IPS-18c (cell line): ENCODE data around the gene PNPLA2.

Experiments used
- H3K4me3 ChIP-seq: 2 replicates; pipeline ENCODE4 v1.7.0; 2013; ENCODE audit warnings: low read depth, mild to moderate bottlenecking, low read length, moderate library complexity; ENCODE audit not compliant: insufficient read depth
- H3K9me3 ChIP-seq: one replicate; pipeline ENCODE4 v1.6.1; 2013; ENCODE audit warnings: mild to moderate bottlenecking, low read length, moderate library complexity; ENCODE audit not compliant: control insufficient read depth, insufficient read depth

PNPLA2 gene

DNA sequence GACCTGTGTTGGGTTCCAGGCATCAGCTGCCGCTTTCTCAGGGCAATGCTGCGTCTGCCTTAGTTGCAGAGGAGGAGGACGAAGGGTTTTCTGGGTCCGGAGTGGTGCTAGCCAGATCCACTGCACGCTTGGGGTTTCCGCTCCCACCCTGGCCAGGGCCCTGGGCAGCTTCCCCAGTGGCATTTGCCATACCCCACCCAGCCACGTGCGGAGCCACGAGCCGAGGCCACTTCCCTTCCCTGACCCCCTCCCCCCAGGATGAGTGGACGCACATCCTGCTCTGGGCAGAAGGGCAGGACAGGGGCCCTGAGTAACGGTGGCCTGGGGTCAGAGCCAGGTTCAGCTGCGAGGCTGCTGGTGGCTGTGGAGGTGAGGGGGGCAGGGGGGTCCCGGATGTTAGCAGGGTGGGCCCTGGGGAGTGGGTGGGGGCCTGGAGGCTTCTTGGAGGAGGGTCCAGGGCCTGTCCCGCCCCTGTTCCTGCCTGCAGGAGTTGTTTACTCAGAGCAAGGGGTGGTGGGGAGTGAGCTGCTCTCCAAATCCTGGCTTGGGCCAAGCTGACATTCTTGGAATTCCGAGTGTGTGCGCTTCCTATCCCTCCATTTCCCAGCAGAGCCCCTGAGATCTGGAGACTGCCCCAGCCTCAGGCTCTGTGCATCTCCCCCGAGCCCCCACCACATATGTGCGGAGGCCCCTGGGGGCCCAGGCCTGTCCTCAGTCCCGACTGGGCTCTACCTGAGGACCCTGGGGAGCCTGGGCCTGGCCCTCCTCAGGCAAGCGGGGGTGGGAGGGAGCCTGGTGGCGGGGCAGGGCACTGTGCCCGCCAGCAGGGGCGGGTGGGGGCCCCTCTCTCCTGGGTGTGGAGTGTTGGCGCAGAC lies 25.3 kb downstream of the PNPLA2 start:
- Histone ChIP-seq H3K9me3 (no peaks in the 10 kb centered on the region), H3K4me3 (peak overlapping the region; percentile 93)

DNA sequence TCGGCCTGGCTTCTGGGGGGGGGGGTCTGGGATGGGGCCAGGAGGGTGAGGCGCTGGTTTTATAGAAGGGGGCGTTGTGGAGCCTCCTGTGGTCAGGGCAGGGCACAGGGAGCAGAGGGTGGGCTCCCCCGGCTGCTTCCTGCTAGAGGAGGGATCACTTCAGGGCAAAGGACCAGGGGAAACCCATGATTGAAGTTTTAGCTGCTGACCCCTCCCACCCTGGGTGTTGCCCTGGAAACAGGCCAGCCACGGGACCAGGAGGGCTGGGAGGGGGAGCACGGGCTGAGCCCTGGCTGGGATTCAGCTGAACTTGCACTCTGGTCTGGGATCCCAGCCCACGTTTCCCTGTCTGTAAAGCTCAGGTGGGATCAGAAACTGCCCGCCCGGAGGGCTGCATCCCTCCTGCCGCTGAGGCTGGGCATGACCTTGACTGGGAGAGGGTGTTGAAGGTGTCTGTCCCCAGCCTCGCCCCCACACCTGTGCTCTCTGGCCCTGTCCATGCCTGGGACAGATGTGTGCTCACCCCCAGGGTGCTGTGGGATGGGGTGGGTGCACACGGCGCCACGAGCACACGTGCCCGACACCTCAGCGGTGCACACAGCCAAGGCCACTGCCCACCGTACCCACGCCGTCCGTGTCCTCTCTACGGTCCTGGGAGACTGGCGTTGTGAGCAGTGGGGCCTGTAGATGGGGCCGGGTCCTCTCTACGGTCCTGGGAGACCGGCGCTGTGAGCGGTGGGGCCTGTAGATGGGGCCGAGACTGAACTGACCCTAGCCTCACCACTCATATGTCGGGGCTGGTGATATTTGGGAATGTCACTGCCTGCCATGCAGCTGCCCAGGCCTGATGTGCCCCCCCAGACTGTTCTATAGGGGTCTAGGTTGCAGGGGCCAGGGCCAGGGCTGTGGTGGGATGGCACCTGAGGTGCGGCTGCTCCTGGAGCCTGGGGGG lies 26.3 kb downstream of the PNPLA2 start:
- Histone ChIP-seq H3K4me3 (peak overlapping the region; percentile 93), H3K9me3 (no peaks in the 10 kb centered on the region)

DNA sequence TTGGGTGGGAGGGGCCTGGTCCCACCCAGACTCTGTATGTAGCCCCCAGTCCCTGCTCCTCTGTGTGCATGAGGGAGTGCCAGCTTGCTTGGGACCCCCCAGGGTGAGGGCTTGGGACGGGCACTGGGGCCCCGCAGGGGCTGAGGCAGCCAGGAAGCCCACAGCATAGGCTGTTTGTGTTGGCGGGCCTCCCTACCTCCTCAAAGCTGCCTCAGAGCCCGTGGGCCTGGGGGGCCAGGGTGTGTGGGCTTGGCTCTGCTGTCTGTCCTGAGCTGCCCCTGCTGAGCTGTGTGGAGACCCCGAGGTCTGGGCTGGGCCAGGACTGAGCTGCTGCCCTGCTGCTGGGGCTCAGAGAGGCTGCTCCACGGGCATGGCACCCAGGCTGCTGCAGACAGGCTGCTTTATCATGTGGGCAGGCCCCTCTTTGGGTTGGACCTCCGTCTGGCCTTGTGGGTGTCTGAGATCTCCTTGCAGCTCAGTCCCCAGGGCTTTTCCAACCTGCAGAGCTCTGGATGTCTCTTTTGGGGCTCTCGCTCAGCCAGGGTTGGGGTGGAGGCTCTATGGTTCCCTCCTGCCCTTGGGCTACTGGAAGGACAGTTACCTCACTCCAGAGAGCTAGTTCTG lies 27.3 kb downstream of the PNPLA2 start:
- H3K4me3 ChIP-seq: 0 out of 2 replicates have a peak overlapping the region, but pooled peaks have one; percentile 93
- no peaks in the 10 kb centered on the region for H3K9me3 ChIP-seq

DNA sequence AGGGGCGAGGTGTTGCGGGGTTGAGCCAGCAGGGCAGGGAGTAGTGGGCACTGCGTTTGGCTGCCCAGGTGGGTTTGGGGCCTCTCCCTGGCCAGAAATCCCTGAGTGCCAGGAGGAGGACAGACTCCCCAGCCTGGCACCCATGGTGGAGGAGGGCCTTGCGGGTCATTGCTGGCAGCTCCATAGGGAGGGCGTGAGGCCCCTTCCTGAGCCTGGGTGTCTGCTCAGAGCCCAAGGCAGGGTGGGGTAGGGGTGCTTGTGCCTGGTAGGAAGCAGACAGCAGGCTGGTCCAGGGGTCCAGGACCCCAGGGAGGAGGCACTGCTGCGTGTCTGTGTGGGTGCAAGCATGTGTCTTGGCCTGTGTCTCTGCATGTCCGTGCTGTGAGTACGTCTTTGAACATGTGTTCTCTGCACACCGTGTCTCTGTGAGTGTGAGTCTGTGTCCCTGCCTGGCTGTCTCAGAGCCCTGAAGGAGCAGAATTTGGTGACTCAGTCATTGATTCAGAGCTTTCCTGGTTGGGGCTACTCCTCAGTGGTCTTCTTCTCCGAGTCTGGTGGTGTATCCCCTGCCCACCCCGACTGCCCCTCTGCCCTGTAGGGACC lies 27.9 kb downstream of the PNPLA2 start:
- Histone ChIP-seq H3K9me3 (no peaks in the 10 kb centered on the region), H3K4me3 (no peak overlapping the region)

DNA sequence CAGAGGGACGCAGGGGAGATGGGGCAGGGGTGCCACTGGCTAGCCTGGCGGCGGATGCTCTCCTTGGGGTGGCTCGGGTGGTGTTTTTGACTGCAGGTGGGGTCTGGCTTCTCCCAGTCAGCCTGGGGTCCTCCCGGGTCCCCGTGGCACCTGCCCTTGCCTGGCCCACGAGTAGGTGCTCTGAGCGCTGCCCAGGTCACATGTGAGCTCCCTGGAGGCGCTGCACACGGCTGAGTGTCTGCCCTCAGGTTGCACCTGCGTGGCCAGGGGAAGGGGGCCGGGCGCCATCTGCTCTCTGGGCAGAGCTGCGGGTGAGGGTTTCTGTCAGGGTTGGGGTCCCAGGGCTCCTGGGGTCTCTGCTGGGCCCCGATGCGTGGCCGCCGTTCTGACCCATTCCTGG lies 29.2 kb downstream of the PNPLA2 start:
- Histone ChIP-seq H3K4me3 (no peak overlapping the region), H3K9me3 (no peaks in the 10 kb centered on the region)

- Histone ChIP-seq H3K9me3 (no peaks in the 10 kb centered on the region), H3K4me3 (peak overlapping the region; percentile 21; the same call in 1 of the 2 replicates)
These were observed 29.7 kb downstream of the PNPLA2 start for GRCh38 chr11:848380-848931.

DNA sequence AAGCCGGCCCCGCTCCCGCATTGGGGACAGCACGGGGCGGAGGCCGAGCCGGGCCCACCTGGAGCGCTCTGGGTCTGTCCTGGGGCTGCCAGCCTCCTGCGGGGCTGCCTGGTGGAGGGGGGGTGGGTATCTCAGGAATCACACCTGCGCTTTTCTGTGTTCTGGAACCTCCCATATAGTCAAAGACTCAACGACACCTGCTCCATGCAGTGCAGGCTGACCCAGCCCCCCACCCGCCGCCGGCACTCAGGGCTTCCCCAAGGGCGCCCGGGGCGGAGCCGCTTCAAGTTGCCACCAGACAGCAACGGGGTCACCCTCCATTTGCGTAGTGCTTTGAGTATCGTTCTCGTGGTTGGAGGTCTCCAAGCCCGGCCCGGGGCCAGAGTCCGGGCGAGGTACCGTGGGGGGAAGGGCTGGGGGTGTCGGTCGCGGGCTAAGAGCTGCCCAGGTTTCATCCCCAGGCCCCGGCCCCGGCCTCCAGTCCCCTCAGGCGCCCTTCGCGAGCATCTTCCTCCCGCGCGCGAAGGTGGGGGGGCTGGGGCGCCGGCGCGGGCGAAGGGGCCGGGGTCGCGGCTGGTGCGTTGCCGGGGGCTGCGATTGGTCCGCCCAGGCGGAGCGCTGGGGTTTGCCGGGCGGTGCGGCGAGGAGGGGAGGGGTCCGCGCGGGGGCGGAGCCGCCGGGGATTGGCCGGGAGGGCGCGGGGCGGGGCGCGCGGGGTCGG lies 30.6 kb downstream of the PNPLA2 start:
- peak overlapping the region; percentile 50 for H3K4me3 ChIP-seq
- H3K9me3 ChIP-seq: no peaks in the 10 kb centered on the region

DNA sequence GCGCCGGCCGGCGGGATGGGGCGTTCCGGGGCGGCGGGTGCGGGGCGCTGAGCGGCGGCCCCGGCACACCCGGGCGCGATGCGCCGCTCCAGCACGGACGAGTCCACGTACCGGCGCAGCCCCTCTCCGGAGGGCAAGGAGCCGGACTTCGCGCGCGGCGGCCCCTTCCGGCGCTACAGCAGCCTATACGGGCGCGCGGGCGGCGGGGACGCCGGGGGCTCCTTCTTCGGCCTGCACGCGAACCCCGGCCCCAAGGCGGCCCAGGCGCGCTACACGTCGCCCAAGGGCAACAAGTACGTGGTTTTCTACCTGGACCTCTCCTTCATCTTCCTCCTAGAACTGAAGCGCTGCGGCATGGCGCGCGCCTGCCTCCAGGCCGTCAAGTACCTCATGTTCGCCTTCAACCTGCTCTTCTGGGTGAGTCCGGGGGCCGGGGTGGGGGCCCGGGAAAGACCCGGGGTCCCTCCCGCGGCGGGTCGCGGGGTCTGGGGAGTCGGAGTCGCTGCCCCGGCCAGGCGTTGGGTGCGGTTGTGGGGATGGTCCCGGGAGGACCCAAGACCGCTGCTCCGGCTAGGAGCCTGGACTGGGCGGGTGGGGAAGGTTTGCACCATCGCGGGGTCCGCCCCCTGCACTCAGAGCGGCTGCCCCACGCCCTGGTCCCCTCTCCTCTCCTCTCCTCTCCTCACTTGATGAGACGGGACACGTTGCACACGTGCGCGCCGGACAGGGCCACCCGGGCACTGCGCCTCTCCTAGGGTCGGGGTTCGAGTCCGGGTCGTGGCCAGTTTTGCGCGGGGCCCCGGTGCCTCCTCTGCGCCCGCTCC lies 31.4 kb downstream of the PNPLA2 start:
- no peaks in the 10 kb centered on the region for H3K9me3 ChIP-seq
- H3K4me3 ChIP-seq: peak overlapping the region; percentile 64

DNA sequence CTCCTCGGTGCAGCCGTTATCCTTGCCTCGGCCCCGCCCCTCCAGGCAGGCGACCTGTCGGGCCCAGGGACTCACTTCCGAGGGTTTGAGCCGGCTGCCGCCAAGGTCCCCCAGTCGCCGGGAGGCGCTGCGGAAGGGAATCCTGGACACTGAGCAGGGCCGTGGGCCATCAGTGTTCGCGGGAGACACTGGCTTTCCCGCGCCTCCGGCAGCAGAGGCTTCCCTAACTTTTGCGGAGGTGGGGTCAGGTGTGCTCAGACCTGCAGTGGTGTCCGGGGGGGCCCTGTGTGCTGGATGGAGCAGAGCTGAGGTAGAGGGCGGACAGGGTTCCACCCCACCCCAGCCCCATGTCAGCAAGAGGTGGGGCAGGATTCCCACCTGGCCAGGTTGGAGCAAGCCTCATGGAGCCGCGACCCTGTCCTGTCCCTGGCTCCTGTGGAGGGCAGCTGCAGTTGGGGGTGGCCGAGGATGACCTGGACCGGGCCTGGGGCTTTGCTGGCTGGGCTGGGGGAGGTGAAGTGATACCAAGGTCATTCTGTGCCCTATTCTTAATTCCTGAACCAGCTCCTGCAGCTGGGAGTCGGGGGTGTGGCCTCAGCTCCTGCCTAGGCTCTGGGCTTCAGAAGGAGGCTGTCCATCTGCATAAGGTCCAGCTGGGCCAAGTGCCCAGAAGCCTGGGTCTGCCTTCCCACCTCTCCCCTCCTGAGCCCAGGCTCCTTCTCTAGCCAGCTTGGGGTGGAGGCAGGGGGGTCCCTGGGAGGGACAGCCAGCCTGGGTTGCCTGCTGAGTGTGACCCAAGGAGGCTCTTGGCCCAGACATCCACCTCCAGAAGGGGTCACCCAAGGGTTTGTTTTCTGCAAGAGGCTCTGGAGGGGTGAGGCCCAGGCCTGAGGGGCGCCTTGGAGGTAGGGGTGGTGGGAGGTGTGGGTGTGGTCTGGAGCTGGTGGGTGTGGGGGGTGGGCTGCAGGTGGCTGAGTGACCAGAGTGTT lies 32.4 kb downstream of the PNPLA2 start:
- peak overlapping the region; percentile 64 for H3K4me3 ChIP-seq

DNA sequence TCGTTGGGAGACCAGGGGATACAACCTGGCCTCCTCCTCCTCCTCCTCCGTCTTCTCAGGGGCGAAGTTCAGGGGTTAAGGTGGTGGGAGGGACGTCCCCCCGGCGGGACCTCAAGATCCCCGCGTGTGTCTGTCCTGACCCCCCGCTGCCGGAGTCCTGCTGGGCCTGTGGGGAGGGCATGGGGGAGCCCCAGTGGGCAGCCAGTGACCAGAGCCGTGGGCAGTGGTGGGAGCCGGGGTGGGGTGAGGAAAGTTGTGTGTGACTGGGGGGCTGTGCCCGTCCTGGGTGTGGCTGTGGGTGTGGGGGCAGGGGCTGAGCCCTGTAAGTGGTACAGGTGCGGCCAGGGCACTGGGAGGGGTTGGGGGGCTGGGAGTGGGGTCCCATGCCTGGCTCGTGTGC lies 34.0 kb downstream of the PNPLA2 start:
- Histone ChIP-seq H3K4me3 (no peak overlapping the region), H3K9me3 (no peaks in the 10 kb centered on the region)

More for the DNA sequence above, 32.4 kb downstream of the PNPLA2 start:
- no peaks in the 10 kb centered on the region for H3K9me3 ChIP-seq

DNA sequence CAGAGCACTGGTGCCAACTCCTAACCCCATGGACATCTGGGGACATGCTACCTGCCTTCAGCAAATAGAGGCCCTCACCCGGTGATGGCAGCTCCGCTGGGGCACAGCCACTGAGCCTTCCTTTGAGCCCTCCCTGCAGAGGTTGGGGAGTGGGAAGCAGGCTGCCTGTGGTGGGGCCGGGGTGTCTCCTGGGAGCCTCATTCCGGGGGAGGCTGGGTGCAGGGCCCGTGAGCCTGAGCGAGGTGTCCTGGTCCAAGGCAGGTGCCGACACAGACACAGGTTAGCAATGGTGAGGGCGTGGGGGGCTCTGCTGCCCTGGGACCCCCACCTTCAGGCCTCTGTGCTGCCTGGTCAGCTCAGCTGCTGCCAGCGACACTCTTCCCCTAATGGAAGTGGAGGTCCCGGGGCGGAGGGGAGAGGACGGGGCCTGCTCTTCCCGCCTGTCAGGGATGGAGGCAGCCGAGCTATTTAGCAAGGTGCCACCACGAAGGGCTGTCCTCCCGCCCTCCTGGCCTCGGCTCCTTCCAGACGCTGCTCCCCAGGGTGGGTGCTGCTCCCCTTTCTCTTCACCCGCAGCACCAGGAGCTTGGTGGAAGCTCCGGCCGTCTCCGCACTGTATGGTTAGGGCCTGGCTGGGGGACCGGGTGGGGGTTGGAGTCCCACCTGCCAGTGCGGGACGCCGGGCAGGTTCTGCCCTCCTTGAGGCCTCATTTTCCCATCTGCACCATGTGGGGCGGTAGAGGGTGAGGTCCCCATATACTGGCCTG lies 35.2 kb downstream of the PNPLA2 start:
- Histone ChIP-seq H3K4me3 (no peak overlapping the region), H3K9me3 (no peaks in the 10 kb centered on the region)

- Histone ChIP-seq H3K9me3 (no peaks in the 10 kb centered on the region), H3K4me3 (no peak overlapping the region)
These were observed 36.1 kb downstream of the PNPLA2 start for GRCh38 chr11:854601-855329.

DNA sequence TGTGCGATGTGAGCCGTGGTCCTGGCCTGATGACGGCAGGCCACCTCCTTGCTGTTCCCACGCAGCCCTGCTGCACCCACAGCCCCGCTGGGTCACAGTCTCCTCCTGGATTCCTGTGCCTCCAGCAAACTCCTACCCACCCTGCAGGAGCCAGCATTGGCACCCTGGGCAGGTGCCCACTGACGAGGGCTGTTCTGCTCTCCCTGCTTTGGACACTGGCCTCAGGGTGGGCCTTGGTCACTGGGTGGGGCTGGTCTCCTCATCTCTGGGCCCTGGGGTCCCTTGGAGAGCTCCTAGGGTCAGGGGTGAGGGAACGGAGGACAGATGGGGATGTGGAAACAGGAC lies 36.6 kb downstream of the PNPLA2 start:
- no peak overlapping the region for H3K4me3 ChIP-seq
- H3K9me3 ChIP-seq: no peaks in the 10 kb centered on the region
